NCI-H345 (cell line): ENCODE results near the gene PHF3.

Experiments
- DNase-seq: peaks from one replicate; lab custom pipeline; 2025; lab: John Stamatoyannopoulos, UW

PHF3 gene, protein sequence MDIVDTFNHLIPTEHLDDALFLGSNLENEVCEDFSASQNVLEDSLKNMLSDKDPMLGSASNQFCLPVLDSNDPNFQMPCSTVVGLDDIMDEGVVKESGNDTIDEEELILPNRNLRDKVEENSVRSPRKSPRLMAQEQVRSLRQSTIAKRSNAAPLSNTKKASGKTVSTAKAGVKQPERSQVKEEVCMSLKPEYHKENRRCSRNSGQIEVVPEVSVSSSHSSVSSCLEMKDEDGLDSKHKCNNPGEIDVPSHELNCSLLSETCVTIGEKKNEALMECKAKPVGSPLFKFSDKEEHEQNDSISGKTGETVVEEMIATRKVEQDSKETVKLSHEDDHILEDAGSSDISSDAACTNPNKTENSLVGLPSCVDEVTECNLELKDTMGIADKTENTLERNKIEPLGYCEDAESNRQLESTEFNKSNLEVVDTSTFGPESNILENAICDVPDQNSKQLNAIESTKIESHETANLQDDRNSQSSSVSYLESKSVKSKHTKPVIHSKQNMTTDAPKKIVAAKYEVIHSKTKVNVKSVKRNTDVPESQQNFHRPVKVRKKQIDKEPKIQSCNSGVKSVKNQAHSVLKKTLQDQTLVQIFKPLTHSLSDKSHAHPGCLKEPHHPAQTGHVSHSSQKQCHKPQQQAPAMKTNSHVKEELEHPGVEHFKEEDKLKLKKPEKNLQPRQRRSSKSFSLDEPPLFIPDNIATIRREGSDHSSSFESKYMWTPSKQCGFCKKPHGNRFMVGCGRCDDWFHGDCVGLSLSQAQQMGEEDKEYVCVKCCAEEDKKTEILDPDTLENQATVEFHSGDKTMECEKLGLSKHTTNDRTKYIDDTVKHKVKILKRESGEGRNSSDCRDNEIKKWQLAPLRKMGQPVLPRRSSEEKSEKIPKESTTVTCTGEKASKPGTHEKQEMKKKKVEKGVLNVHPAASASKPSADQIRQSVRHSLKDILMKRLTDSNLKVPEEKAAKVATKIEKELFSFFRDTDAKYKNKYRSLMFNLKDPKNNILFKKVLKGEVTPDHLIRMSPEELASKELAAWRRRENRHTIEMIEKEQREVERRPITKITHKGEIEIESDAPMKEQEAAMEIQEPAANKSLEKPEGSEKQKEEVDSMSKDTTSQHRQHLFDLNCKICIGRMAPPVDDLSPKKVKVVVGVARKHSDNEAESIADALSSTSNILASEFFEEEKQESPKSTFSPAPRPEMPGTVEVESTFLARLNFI (N-terminal part only)

GRCh38 chr6:63635588-63636517, at the start of gene PHF3:
PHF3 (plus strand) TSS chr6:63635802; CDS start chr6:63646552, 10,750 bp downstream.
- DNase-seq = peak; percentile 94

DNA sequence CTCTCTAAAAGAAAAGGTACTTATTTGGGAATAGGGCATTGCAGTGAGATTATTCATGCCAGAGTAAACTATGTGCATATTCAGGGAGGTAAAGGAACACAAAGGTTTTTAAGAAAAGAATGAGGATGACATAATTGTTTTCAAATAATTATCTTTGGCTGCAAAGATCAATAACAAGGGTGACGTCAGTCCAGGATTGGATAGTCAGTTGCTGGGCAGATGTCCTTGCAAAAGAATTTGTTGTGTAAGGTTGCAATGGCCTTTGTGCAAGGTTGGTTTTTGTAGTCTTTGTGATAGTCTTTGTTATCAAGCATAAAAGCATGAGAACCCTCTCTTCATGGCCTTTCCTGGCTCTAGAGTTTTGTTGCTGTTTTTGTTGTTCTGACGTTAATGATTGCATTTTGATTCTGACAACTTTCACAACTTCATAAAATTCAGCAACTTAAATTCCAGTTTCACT, 45.6 kb upstream of the PHF3 start:
- DNase-seq = no peak

GRCh38 chr6:63592886-63593285, 42.7 kb upstream of the PHF3 start:
- no peak for DNase-seq

DNA sequence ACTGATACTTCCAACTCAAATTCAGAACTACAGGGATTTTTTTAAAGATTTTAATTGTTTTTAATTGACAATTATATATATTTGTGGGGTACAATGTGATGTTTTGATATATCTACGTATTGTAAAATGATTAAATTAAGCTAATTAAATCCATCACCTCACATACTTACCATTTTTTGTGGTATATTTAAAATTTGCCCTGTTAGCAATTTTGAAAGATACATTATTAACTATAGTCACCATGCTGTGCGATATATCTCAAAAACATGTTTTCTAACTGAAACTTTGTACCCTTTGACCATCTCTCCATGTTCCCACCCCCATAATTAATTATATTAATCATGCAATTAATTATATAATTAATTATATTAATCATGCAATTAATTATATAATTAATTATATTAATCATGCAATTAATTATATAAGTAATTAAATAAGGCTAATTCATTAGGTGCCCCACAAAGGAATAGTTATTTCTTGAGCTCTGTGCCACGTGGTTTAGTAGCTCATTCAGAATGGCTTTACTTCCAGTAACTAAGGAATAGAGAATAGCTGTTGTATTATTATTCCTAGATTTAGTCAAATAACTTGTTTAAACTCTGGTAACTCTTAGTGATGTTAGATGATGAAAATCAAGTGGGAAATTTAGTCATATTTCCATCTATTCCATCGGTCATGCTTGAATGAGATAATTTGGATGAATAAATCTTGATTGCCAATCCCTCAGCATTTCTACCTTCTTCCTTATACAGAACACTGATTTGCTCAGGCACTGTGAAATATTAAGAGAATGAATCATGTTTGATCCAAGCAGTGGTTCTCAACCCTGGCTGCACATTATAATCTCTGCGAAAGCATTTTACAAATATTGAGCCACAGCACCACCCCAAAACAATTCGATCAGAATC, 38.2 kb upstream of the PHF3 start:
- no peak for DNase-seq

GRCh38 chr6:63598049-63599036, 37.3 kb upstream of the PHF3 start:
- peak; percentile 82 for DNase-seq

DNA sequence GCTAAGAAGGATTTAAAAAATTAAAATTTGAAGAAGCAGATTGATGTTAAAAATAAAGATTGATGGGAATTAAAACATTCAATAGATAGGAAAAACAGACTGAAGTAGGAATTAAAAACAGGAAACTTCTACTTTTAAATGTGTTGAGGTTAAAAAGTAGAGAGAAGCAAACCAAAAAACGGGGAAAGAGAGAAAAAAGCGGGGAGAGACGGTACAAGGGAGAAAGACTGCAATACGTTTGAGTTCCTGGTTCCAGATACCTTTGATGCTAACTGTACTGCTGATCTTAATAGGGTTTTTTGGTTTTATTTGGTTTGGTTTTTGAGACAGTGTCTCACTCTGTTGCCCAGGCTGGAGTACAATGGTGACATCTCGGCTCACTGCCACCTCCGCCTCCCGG, 36.4 kb upstream of the PHF3 start:
- DNase-seq = no peak

- no peak for DNase-seq
Measured at GRCh38 chr6:63600136-63600535, 35.5 kb upstream of the PHF3 start.

GRCh38 chr6:63609231-63609630, 26.4 kb upstream of the PHF3 start:
- DNase-seq = no peak

- DNase-seq = no peak
Measured at GRCh38 chr6:63610944-63611343, 24.7 kb upstream of the PHF3 start.

DNA sequence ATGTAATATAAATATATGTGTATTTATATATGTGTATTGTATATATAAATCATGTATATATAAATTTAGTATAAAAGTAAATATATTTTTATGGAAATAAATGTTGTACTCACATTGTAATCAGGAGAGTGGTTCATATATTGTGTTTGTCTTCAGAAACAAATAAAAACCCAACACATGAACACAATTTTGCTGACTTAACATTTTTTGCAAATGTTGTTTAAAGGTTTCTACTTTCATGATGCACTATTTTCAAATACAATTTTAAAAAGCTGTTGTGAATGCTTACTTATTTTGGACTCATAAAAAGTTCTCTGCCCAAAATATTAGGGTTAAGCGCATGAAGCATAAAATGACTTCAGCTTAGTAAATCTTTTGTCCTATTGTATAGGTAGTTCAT, 24.0 kb upstream of the PHF3 start:
- no peak for DNase-seq

DNA sequence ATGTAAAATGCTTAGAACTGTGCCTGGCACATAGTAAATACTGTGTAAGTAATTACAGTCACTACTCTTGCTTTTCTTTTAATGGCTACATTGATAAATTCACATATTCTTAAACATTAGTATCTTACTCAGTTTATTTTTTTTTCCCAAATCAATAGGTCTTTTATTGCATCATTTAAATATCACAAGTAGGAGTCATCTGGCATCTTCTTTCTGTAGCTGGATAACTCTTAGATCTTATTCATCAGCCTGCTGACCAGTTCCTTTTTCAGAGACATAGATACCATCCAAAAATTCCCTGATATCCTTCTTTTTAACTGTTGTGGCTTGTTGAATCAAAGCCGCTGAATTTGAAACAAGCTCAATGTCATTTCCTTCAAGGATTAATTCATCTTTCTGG, 20.0 kb upstream of the PHF3 start:
- no peak for DNase-seq

DNA sequence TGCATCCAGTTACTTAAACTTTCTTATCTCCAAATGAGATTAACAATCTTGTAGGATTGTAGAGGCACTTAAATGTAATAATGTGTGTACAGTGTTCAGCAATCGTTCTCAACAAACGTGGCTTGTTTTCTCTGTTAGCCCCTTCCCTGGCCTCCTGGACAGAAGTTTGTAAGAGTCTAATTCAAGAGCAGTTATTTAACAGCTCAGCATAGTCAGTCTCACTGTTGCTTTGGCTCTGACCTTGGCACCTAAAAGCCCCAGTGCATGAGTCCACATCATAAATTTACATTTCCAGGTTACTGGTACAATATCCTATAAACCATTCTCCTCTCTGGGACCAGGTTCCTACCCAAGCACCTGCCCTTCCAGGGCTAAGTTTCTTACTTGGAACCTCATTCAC, 11.5 kb upstream of the PHF3 start:
- DNase-seq = no peak

DNA sequence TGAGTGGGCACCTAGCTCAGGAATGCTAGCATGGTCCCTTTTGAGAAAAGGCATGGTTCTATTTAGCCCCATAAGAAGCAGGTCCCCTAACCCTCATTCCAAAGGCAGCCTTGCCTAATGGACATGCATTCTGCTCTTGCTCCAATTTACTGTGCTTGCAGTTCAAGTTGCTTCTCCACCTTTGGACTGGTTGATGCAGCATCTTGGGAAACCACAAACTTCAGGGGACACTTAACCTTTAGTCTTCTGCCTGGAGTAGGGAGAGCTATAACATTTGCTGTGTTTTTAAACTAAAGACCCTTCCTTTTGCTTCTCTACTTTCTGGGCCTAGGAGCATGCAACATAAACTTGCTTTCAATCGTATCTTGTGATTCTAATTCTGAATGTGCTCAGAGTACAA, 5.1 kb upstream of the PHF3 start:
- DNase-seq = no peak

GRCh38 chr6:63634630-63635029, 972 bp upstream of the PHF3 start:
- DNase-seq = no peak

DNA sequence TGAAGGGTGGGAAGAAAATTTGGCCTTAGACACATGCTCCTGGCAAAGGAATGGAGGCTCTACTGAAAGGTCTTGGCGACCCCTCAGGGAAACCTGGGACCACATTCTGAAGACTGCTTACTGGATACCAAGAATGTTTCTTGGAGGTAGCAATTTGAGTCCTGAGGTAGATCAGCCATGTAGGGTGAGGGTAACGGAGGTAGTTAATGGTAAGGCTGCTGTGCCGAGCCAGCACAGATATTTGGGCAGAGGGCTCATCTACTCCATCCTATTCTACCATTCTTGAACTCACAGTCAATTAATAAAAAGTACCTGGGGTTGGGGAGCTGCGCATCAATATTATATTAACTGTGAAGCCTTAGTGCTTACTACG, 401 bp upstream of the PHF3 start:
- no peak for DNase-seq

GRCh38 chr6:63636518-63637021, 968 bp downstream of the PHF3 start:
- DNase-seq = peak; percentile 60

DNA sequence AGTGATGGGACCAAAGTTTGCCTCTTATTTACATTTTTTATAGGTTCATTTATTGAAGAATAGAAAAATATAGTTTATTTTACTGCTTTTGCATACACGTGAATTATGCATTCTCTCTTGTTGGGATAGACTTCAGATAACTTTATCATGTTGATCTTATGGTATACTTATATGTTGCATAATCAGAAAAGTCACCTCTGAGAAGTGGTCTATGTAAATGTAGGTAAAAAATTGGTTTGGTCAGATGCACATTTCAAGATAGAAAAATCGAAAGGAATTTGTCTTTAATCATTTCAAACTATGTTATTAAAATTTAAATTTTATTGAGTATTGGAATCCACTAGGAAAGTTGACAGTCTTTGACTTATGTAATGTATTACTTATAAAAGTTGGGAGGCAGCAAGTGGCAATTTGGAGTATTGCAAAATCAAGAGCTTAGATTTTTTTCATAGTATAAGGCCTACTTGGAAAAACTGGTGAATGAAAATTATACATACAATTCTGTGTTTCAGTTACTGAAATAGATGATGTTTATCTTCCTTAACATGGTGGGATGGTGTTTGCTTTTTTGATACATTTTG, 2.4 kb downstream of the PHF3 start:
- no peak for DNase-seq

DNA sequence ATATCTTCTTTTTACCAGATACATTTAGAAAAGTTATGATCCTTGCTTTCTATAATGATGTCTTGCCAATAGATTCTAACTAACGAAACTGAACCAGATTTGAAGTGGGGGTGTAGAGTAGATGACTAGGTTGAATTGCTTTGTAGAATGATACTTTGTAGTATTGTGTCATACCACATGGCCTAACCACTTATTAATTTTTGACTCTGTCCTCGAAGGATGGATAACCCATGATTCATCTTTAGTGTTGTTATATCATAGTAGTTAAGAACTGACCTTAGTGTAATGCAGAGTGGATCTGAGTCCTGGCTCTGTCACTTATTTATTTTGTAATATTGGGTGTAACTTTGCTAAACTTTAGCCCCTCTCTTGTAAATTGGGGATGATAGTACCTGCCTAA, 4.5 kb downstream of the PHF3 start:
- no peak for DNase-seq
